DND-41 (cell line): ENCODE data around the gene SPDL1.

Source experiments
- EZH2 ChIP-seq: IDR thresholded peaks from 3 replicates; pipeline ENCODE4 v1.6.1; 2012; ENCODE audit warnings: borderline replicate concordance, low read depth, mild to moderate bottlenecking, moderate library complexity, low read length, inconsistent platforms; ENCODE audit not compliant: severe bottlenecking
- TF ChIP-seq, protein P1 (sequence below): IDR thresholded peaks from 2 replicates; pipeline ENCODE4 v1.5.1; 2012; ENCODE audit warnings: borderline replicate concordance, low read length, moderate library complexity, mild to moderate bottlenecking; ENCODE audit not compliant: poor library complexity, severe bottlenecking; ENCODE audit errors: extremely low read depth

DNA sequence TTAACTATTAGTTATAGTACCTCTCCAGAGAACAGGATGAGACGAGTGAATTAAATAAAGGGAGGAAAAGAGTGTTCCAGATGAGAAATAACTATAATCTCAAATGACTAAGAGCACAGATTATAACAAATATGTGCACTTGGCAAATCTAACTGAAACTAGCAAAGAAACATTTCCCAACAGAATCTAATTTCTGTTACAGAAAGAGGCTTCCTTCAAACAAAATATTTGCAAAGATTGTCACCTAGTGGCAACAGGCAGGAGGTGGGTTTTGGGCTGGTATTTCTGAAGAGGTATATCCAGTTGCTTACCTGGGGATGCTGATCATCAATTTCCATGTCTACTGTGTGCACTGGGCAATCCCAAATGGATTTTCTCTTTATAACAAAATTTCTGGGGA is 5.6 kb upstream of the SPDL1 start:
- TF ChIP-seq, protein P1, sequence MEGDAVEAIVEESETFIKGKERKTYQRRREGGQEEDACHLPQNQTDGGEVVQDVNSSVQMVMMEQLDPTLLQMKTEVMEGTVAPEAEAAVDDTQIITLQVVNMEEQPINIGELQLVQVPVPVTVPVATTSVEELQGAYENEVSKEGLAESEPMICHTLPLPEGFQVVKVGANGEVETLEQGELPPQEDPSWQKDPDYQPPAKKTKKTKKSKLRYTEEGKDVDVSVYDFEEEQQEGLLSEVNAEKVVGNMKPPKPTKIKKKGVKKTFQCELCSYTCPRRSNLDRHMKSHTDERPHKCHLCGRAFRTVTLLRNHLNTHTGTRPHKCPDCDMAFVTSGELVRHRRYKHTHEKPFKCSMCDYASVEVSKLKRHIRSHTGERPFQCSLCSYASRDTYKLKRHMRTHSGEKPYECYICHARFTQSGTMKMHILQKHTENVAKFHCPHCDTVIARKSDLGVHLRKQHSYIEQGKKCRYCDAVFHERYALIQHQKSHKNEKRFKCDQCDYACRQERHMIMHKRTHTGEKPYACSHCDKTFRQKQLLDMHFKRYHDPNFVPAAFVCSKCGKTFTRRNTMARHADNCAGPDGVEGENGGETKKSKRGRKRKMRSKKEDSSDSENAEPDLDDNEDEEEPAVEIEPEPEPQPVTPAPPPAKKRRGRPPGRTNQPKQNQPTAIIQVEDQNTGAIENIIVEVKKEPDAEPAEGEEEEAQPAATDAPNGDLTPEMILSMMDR, result peak; percentile 44
- TF ChIP-seq EZH2, result no peak
